ENCODE measurements around the gene LEKR1. TPM values are rescaled to one million over a fixed set of nuclear protein-coding genes. Genes with fewer than 3 reads are reported as not detected.

The LEKR1 gene
- total and polyA plus RNA-seq, 2 donors (not counting 3 experiments of a cell fraction or from before 2014, with no cell fraction given) = 0.07 to 0.64 TPM

- DNase-seq (ENCODE audit: low read depth, low spot score) (no peak), FAIRE-seq (no peak)
- Histone ChIP-seq H3K9me3 (replicated peaks; ENCODE audit: control insufficient read depth, insufficient read depth, low read length) (no peaks in the 10 kb centered on the region), H3K9me1 (replicated peaks; ENCODE audit: control insufficient read depth, extremely low read depth, insufficient read depth, low read length) (no peaks in the 10 kb centered on the region), H3K4me2 (ENCODE audit: insufficient read depth, low read length) (no peak overlapping the region), H3K9ac (replicated peaks; ENCODE audit: extremely low read depth, insufficient read depth, low read length) (no peak overlapping the region), H2AFZ (ENCODE audit: low read depth, low read length) (no peak overlapping the region), H3K4me1 (ENCODE audit: control insufficient read depth, extremely low read depth, insufficient read depth, low read length) (no peaks in the 10 kb centered on the region), H3K79me2 (ENCODE audit: control insufficient read depth, insufficient read depth, low read length) (no peaks in the 10 kb centered on the region), H3K36me3 (ENCODE audit: control insufficient read depth in 2 of 2, extremely low read depth in 1 of 2, insufficient read depth in 2 of 2, low read length in 2 of 2) (no peaks in the 10 kb centered on the region), H3K27me3 (ENCODE audit: control insufficient read depth in 2 of 2, insufficient read depth in 2 of 2, low read length in 2 of 2) (no peaks in the 10 kb centered on the region), H3K27ac (ENCODE audit: insufficient read depth, low read depth, low read length) (no peak overlapping the region), H3K4me3 (replicated peaks in 1 of 3; ENCODE audit: insufficient read depth in 1 of 3, low read depth in 1 of 3, low read length in 3 of 3) (no peak overlapping the region), H4K20me1 (replicated peaks; ENCODE audit: control insufficient read depth, extremely low read depth, insufficient read depth, low read length) (no peaks in the 10 kb centered on the region)
- intact Hi-C loops (cut with micrococcal nuclease) (no loop called here), dilution Hi-C loops (cut with MboI; ENCODE audit: extremely low pct_ligation_motif_present, low sequenced_read_pairs) (no loop called here)
- CTCF ChIA-PET = interaction anchor here (1.4 kb wide), 1 partner anchor 17 kb away, joined by 4 read pairs; no protein-coding TSS in a partner anchor
- BruUV-seq (replicated peaks) = no TSS peak
- no peak for TF ChIP-seq GATA2 (IDR thresholded peaks at IDR 0.05; ENCODE audit: insufficient read depth, insufficient read length, low read depth, low read length)
- no peak for TF ChIP-seq EZH2 (IDR thresholded peaks at IDR 0.05; ENCODE audit: borderline replicate concordance, low read depth, low read length, severe bottlenecking)
- TF ChIP-seq CTCF (IDR thresholded peaks at IDR 0.05; ENCODE audit: extremely low read depth in 1 of 2, insufficient read depth in 1 of 2, low read depth in 1 of 2, low read length in 2 of 2) = no peak
- POLR2A ChIA-PET = no interaction called here
Observed at GRCh38 chr3:156939315-156939714, 113.2 kb downstream of the LEKR1 start.

GRCh38 chr3:156941311-156941710, 115.2 kb downstream of the LEKR1 start:
- H2AFZ ChIP-seq (ENCODE audit: low read depth, low read length) = no peak overlapping the region
- no peaks in the 10 kb centered on the region for H3K36me3 ChIP-seq (ENCODE audit: control insufficient read depth in 2 of 2, extremely low read depth in 1 of 2, insufficient read depth in 2 of 2, low read length in 2 of 2)
- H3K4me3 ChIP-seq (replicated peaks in 1 of 3; ENCODE audit: insufficient read depth in 1 of 3, low read depth in 1 of 3, low read length in 3 of 3) = no peak overlapping the region
- DNase-seq (ENCODE audit: low read depth, low spot score) = no peak
- no peak overlapping the region for H3K9ac ChIP-seq (replicated peaks; ENCODE audit: extremely low read depth, insufficient read depth, low read length)
- H3K27ac ChIP-seq (ENCODE audit: insufficient read depth, low read depth, low read length) = no peak overlapping the region
- H3K79me2 ChIP-seq (ENCODE audit: control insufficient read depth, insufficient read depth, low read length) = no peaks in the 10 kb centered on the region
- no peak overlapping the region for H3K4me2 ChIP-seq (ENCODE audit: insufficient read depth, low read length)
- ChIA-PET CTCF (no interaction called here), POLR2A (no interaction called here)
- H3K9me3 ChIP-seq (replicated peaks; ENCODE audit: control insufficient read depth, insufficient read depth, low read length) = no peaks in the 10 kb centered on the region
- intact Hi-C loops (cut with micrococcal nuclease) = no loop called here
- dilution Hi-C loops (cut with MboI; ENCODE audit: extremely low pct_ligation_motif_present, low sequenced_read_pairs) = no loop called here
- no peaks in the 10 kb centered on the region for H3K27me3 ChIP-seq (ENCODE audit: control insufficient read depth in 2 of 2, insufficient read depth in 2 of 2, low read length in 2 of 2)
- H4K20me1 ChIP-seq (replicated peaks; ENCODE audit: control insufficient read depth, extremely low read depth, insufficient read depth, low read length) = no peaks in the 10 kb centered on the region
- no TSS peak for BruUV-seq (replicated peaks)
- FAIRE-seq = no peak
- no peaks in the 10 kb centered on the region for H3K4me1 ChIP-seq (ENCODE audit: control insufficient read depth, extremely low read depth, insufficient read depth, low read length)
- H3K9me1 ChIP-seq (replicated peaks; ENCODE audit: control insufficient read depth, extremely low read depth, insufficient read depth, low read length) = no peaks in the 10 kb centered on the region
- TF ChIP-seq POLR2AphosphoS5 (IDR thresholded peaks at IDR 0.05; ENCODE audit: insufficient read depth, low read depth, low read length) = no peak

All from endothelial cell of umbilical vein (primary cell).